NOMO-1 treated with dmso at 0.1 percent for 144 hours (cell line): Measurements from ENCODE around the gene ZFHX3.

Source experiments
- DNase-seq: peaks from one replicate; lab custom pipeline; 2025; ENCODE audit not compliant: unreplicated experiment; lab: John Stamatoyannopoulos, UW

Gene ZFHX3

DNA sequence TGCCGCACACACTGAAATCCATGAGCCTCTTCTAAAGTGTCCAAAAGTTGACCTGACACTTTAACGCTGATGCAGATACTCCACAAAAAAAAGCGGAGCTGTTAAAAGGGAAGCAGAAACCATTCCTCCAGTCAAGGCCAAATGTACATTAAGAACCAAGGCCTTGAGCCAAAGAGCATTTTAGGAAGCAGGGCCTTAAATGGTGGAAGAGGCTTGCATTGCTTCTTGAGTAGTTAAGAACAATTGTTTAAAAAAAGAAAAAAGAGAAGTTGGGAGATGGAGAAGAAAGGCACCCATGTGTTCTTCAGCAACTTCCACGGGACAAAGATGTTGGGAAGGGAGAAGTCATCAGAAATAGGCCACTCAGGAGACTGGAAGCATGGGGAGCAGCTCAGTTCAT, 6.3 kb downstream of the ZFHX3 start:
- DNase-seq, result no peak

DNA sequence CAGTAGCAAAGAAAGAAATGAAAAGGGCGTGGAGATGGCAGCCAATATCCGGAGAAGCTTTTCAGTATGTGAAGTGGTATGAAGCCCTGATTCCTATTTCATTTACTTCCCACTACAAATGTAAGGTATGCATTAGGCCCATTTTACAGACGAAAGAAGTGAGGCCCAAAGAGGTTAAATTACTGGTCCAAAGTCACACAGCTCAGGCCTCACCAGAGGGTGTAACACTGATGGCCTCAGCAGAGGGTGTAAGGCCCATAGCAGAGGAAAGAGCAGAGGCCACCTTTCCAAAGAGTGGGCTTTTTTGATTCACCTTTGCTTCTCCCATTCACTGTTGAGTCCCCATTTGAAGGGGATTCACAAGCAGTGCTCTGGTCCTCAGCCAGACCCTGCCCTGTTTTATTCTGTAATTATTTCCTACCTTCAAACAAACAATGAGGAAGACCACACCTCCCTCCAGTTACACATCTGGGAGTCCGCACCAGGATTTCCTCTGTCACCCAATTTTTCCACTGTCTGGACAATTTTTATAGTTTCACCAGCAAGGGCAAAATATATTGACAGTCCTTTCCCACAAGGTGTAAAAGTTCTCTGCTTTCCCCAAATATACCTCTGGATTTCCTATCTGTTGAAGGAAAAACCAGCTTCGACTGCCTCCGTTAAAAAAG, 7.1 kb downstream of the ZFHX3 start:
- DNase-seq, result no peak

DNA sequence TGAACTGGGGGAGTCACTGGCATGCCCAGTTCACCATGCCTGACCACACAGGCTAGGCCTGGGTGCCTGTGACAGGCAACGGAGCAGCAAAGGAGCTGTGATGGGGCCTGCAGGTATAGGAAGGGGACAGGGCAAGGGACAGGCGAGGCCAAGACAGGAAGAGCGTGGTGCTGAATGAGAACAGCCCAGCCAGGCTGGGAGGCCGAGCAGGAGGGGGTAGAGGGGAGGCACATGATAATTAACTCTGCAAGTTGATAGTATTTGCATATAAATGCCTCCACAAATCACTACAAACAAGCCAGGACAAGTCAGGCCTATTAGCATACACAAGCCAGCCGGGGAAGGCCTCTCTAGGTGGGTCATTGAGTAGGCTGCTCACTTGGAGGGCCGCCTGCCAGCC, 7.8 kb downstream of the ZFHX3 start:
- no peak for DNase-seq

DNA sequence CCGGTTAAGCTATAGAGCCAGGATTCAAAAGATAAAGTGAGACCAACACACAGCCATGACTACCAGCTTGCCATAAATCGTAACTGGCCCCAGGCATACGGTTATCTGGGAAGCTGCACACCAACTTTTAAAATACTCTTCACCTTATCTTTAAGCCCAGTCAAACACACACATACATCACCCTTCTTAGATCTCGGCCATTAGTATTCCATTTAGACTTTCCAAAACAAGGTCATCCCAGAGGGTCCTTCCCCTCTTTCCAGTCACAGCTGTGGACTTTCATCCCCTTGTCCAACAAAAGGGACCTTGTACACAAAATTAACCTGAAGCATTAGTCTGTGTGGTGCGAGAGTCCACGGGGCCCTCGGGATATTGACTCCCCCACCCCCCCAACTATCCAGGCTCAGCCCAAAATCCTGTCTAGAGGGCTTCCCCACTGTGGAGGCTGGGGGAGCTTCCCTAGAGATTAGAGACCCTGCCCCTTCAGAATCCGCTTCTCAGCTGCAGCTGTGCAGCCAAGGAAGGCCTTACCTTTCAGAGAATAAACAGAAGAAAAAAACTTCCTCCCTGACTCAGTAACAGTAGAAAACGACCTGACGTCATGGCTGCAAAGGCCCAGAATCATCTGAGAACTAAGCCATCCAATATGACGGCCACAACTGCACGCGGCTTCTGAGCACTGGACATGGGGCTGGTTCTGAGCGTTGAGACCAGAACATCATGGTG, 9.9 kb downstream of the ZFHX3 start:
- DNase-seq, result no peak

DNA sequence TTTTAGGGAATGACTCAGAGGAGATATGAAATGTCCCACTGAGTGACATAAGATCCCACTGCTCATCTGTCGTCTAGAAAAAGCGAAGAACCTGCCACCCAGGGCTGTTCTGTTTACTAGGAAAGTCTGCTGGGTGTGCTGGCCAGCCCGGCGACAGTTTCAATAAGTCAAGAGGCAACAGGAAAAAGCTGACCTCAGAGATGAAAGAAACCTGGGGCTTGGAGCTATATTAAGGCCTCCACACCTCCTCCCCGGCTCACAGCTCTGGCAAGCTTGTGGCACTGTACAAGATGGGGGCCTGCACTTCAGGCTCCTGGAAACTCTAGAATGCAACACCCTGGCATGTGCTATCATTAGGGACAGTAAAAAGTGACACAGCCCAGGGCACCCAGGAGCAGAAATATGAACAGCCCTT, 10.6 kb downstream of the ZFHX3 start:
- DNase-seq, result no peak

DNA sequence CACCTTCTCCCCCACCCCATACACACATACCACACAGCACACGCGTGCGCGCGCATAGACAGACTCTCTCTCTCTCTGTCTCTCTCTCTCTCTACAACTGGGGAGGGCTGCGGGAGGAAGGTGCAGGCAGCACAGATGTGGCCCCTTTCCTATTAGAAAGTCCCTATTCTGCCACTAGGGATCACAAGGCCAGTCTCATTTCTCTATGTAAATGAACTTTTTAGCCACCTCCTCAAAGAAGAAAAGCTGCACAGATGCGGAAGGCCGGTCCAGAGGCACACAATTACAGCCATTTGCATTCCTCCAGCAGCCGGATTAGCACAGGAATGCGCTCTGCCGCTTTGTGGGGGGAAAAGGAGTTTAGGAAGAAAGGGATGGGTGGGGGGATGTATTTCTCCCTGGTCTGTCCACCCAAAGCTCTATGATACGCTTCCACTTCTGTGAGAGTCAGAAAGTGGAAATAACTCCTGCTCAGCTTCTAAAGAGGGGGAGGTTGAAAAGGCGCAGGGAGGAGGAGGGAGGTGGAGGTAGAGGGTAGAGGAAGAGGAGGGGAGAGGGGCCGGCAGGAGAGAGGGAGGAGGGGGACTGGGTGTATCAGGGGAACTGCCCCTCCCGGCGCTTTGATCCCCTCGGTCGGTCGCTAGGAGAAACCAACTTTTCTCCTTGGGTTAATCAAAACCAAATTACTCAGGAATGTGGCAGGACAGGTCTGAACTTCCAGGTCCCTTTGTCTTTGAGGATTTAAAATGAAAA, 11.7 kb downstream of the ZFHX3 start:
- DNase-seq, result no peak

DNA sequence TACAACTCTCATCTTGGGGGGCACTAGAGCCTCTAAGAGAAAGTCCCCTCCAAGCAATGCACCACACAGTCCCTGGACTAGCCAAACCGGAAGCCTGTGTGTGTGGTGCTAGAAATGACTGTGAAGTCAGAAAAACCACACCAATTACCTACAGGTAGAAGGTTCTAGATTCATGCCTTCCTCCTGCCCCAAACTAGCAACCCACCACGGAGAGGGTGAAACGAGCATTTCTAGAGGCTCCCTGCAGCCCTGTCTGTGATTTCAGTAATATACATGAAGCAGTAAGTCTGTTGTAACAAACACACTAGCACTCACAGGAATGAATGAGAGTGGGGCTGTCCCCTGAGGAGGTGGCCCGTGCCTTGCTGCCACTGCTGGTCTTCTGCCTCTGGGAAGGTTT, 13.6 kb downstream of the ZFHX3 start:
- no peak for DNase-seq

DNA sequence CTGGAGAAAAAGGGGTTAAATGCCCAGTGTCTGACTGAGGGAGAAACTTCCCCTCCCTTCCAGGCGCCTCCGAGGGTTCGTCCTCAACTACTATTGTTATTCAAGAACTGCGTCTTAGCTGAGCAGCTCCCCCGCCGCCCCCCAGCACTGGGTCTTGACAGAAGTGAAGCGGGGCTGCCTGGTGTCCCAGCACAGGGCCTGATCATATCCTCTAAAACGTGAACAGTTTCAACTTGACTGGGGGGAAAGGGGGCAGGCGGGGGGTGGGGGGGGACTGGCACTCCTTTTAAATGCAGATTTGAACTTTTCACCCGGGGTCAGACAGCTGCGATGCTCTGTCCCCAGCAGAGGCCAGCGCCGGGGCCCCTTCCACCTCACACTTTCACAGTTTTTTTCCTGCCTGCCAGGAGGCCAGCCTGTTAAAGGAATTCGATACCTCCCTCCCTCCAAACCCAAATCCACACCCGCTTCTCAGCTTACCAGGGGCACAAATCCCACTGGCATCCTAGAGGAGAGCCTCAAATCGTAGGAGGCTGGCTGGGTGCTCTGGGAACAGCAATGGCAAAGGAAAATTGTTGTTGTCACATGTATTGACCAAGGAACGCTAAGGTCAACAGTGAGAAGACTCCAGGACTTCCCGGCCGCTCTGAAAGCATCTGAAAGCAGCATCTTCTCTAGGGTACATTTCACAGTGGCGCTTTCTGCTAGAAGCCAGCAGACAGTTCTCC, 14.5 kb downstream of the ZFHX3 start:
- DNase-seq, result no peak

DNA sequence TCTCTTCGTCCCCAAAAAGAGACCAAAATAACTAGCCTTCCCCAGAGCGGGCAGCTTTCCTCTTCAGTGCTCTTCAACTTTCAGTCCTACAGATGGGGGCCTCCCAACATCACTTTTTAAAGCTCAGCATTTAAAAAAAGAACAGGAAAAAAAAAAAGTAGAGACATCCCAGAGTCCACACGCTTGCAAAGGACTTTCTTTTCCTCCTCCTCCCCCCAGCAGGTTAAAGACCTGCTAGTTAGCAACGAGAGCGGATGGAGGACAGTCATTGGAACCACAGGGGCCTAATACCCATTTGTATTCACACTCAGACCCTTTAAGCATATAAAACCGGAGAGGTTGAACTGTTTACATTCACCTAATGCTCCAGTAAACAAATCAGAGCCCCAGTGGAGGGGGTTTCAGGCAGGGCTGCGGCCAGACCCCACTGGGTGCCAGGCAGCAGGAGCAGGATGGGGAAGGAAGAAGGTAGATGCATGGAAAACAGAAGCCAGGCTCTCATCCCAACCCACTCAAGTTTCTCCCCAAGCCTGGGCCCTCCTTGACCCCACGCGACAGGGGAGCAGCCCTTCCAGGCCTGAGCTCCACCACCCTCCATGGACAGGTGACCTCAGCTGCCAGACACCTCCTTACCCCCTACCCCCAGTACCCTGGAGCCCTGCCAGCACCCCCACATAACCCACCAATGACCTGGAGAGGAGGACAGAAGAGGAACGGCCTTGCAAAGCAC, 15.2 kb downstream of the ZFHX3 start:
- DNase-seq, result no peak

DNA sequence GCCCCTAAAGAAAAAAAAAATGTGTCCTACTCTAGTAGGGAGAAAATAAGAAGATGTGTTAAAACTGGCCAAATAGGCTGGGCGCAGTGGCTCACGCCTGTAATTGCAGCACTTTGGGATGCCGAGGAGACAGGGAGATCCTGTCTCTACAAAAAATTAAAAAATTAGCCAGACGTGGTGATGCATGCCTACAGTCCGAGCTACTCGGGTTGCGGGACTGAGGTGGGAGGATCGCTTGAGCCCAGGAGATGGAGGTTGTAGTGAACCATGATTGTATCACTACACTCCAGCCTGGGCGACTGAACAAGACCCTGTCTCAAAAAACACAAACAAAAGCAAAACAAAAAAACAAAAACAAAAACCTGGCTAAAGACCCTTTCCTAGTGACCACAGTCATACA, 15.9 kb downstream of the ZFHX3 start:
- DNase-seq, result no peak

DNA sequence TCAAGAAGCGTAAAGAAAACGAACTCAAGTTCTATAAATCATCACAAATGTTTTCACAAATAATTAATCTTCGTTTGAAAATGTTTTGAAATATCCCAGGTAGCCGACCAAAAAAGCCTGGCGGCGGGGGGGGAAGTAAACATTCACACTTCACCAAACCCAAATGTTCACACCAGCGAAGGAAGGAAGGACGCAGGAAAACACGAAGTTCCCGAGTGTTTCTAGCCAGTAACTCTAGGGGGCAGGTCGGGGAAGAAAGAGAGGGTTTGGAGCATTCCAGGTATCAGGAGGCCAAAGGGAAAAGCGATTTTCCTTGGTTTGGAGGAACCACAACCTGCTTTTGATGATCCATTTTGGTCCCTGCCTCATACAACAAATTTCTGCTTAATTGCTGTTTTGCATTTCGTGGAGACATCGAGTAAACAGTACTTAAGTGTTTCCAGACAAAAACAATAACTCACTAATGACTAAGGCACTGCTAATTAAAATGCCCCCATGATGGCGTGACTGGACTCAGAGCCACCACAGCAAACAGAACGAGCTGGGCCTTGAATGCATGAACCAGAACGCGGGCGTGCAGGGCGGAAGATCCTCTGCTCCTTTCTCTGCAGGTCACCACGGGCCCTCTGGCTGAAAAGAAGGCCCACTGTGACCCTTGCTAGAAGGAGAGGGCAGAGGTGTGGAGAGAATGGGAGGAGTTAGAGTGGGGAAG, 16.6 kb downstream of the ZFHX3 start:
- DNase-seq, result no peak

DNA sequence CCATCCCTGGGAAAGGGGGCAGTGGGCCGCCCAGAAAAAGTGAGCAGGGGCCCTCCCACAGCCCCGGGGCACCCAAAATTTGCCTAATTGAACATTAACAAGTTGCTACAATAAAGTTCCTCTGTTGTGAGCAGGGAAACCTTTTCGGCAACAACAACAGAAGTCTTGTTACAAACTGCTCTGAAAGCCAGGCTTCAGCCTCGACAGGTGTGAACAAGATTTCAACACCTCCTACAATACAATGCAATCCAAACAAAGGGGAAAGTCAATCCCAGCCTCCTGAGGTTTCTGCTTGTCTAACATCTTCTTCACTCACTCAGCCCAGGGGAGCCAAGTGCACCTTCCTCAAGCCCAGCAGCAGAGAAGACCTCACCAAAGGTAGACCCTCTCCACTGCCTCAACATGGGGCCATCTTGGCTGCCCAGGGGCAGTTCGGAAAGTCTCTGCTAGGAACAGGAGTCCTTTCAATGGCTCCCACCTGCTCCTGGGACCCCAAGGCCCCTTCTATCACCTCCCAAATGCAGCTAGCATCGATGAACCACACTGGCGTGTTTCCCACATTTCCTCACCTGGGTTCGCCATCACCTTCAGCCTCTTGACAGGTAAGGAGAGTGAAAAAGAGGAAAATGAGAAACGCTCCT, 19.1 kb downstream of the ZFHX3 start:
- no peak for DNase-seq

DNA sequence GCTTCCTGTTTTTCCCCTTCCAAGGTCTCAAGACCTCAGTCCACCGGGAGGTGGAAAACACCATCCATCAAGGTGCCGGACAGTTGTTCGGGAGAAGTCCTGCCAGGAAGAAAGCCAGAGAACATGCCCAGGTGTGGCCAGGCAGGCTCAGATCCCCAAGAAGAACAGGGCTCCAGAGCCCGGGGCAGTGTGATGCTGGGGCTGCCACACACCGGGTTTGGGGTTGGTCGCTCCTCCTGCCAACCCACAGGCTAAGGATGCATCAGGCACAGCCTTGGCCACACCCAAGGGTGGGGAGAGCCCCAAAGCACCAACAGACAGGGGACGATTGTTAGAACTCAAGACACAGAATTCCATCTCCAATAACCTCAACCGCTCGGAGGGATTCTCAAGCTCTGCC, 19.7 kb downstream of the ZFHX3 start:
- no peak for DNase-seq

DNA sequence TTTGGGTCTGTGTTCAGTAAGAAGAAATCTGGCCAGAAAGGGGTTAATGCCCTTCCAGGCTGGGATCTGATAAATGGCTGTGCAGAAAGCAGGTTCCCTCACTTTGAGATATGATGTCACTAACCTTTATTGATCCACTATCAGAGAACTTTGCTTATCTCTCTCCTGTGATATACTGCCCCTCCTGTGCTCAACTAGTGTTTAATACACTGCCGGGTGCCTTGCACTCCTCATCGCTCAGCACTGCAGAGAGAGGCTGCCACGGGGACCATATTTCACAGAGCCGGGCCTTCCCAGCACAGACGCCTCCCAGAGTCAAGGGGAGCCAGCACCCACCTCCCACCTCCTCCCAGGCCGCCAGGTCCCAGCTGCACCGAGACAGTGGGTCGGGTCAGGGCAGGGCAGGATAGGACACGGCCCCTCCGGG, 20.2 kb downstream of the ZFHX3 start:
- no peak for DNase-seq

DNA sequence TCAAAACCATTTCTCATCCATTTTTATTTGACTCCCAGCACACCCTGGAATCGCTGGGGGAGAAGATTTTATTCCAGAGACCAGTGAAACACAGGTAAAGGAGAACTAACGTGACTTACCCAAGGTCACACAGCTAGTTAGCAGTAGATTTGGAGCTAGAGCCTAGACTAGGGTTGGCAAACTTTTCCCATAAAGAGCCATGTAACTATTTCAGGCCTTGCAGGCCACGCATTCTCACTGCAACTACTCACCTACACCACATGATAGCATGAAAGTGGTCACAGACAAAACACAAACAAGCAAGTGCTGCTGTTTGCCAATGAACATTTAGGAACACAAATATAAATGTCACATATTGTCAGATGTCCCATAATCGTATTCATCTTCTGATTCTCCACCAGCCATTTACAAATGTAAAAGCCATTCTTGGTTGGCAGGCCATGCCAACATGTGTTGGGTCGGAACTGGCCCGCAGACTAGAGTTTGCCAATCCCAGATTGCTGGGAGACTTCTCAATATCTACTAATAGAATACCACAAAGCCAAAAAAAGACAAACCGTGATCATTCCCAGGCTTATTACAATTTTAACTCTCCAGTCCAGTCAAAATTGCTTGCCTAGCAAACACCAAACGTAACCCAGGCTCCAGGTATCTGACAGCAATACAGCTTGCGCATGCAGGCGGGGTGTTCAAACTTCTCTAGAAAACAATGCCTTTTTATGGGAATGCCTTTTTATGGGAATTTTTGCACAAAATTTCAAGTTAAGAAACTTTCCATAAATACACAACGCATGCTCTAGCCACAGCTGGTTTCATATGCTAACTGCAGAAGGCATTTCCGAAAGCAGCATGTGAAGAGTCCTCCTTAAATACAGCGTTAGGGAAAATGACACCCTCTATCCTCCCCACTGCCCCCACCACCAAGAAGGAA, 20.9 kb downstream of the ZFHX3 start:
- no peak for DNase-seq

DNA sequence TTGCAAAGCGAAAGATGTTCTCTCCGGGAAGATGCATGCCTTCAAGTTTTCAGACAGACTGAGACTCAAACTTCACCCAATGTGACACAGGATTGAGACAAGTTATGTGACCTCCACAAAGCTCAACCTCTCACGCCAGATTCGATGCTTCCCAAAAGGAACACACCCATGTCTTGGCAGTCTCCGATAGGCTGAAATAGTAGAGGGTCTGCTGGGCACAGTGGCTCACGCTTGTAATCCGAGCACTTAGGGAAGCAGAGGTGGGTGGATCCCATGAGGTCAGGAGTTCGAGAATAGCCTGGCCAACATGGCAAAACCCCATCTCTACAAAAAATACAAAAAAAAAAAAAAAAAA, 22.1 kb downstream of the ZFHX3 start:
- no peak for DNase-seq

DNA sequence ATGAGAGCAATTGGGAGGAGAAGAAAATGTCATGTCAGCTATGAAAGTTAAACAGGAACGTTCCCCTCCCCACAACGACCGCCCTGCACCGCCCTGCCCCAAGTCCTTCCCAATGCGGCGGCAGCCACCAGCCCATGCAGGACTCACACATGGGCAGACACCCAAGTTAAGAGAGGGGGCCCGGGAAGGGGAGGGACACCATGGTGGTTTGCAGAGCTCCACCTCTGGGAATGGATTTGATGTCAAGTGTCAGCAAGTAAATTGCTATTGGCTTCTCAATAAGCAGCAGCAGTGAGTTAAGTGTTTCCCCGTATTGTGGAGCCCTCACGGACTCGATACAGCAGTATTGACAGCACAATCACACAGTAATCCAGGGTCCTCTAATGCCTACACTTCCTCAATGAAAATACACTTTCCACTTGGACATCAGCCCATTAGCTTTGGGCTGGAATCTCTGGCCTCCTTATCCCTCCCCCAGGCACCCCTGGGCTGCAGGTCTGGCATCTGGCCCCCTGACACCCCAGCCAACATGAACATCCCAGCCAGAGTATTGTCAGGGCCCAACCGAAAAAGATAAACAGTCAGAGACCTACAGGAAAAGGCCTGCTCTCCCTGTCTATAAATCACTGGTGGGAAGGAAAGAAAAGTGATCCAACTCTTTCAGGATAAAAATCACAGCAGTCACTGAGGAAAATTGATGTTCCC, 22.6 kb downstream of the ZFHX3 start:
- no peak for DNase-seq

DNA sequence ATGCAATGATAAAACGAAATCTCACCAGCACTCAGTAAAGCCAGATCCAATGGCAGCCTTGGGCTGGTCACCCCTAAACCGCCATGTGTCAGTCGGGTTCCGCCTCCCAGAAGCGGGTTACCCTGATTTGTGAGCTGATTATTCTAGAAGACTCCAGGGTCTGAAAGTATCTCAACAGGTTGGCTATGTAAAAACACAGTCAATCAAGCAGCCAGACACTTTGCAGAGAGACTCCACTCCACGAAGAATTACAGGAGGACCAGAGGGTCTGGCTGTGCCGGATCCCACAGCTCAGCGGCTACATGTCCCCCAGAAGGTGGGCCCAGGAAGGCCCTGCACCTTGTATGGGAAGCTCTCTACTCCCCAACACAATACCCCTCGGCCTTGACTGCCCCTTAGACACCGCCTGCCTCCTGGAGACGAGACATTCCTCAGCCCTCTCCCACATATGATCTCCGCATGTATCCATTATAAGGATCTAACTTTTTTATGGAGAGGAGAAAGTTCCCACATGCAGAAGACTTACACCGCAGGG, 23.3 kb downstream of the ZFHX3 start:
- DNase-seq, result no peak
